ENCODE results near the gene CLCN6. TPM values are rescaled to one million over a fixed set of nuclear protein-coding genes. Genes with fewer than 3 reads are reported as not detected.

Gene CLCN6
- total RNA-seq, 1 donor from 2014 or later = 15.4 TPM

- intact Hi-C loops (cut with micrococcal nuclease) = no loop called here
- DNase-seq (no peak), ATAC-seq (peak; percentile 43)
Observed at GRCh38 chr1:11806307-11806936, 431 bp downstream of the CLCN6 start.

GRCh38 chr1:11807133-11807532, 1.1 kb downstream of the CLCN6 start:
- intact Hi-C loops (cut with micrococcal nuclease) = no loop called here

DNA sequence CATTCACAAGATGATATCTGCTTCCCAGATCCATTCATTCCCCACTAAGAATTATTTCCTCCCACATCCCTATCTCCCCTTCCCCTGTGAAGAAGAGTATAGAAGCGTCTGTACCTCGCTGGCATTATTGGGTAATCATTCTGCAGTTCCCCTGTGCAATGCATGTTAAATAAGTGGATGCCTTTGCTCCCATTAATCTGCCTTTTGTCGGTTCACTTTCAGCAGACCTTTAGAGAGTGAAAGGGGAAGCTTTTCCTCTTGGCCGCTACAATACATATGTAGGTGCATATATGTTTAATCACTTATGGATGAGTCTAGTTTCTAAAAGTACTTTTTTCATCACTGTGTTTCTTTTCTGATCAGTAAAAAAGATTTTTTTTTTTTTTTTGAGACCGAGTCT, 7.0 kb downstream of the CLCN6 start:
- intact Hi-C loops (cut with micrococcal nuclease) = no loop called here
- DNase-seq (no peak), ATAC-seq (no peak)

More at GRCh38 chr1:11807133-11807532, 1.1 kb downstream of the CLCN6 start:
- no peak for ATAC-seq
- DNase-seq = no peak

- intact Hi-C loops (cut with micrococcal nuclease) = no loop called here
- ATAC-seq (no peak), DNase-seq (no peak)
Observed at GRCh38 chr1:11817192-11817591, 11.2 kb downstream of the CLCN6 start.

GRCh38 chr1:11822091-11822490, 16.1 kb downstream of the CLCN6 start:
- no peak for DNase-seq
- no peak for ATAC-seq
- intact Hi-C loops (cut with micrococcal nuclease) = no loop called here

GRCh38 chr1:11823366-11824137, 17.6 kb downstream of the CLCN6 start:
- intact Hi-C loops (cut with micrococcal nuclease) = no loop called here
- ATAC-seq = no peak
- DNase-seq = no peak

DNA sequence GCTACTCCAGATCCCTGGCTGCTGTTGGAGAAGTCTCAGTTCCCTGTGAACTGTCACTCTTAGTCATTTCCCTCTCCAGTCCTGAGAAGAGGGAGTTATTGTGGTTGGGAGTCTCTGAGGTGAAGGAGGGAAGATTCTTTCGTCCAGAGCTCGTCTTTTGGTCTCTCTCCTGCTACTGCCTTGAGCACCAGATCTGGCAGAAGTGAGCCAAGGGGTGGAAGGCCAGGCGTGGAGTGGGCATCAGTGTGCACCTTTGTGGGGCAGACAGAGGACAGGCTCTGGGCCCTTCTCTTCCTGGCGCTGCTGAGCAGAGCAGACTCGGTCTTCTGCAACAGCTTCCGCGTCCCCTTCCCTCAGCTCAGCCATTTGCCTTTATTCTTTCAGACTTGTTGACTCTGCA, 19.1 kb downstream of the CLCN6 start:
- intact Hi-C loops (cut with micrococcal nuclease) = no loop called here

GRCh38 chr1:11826946-11827345, 21.0 kb downstream of the CLCN6 start:
- intact Hi-C loops (cut with micrococcal nuclease) = no loop called here
- ATAC-seq (no peak), DNase-seq (no peak)

More for the DNA sequence above, 19.1 kb downstream of the CLCN6 start:
- ATAC-seq = no peak
- DNase-seq = no peak

DNA sequence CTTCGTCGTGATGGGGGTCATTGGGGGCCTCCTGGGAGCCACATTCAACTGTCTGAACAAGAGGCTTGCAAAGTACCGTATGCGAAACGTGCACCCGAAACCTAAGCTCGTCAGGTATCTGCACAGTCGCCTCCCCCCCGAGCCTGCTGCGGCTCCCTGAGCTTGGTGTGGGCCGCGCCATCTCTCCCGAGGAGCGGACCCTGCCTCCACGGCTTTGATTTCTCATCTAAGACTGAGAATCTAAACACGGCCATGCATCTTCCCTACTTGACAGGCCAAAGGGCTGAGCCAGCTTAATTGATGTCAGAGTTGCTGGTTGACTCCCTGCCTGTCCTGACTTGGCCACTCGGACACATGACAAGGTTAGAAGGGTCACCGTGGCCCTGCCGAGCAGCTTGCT, 22.5 kb downstream of the CLCN6 start:
- intact Hi-C loops (cut with micrococcal nuclease) = no loop called here
- no peak for DNase-seq
- no peak for ATAC-seq

DNA sequence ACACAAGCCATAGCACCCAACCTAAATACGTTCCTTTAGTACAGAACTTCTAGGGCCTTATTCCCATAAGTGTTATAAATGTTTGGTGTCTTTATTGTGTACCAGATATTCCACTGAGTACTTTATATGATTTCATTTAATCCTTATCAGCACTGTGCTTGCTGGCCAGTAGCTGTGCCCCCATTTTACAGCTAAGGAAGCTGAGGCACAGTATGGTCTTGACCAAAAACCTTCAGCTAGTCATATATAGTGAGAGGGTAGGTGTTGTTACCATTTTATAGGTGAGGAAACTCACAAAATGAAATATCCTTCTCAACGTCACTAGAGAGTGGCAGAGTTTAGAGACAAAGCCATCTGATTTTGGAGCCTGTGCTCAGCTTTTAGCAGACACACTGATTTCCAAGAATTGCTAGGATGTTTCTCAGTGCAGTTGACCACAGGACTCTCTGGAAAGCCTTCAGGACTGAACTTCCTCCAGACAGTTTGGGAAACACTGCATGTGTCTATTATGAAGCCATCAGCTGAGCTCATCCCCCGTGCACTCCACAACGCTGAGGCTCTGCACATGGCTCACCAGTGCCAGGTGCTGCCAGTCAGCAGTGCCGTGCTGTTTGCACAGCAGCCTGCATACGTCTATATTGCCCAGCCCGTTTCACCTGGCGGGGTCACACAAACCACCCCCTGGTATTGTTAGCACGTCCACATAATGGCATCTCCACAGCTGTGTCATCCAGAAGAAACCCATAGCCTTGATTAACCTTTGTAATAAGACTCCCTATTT, 26.1 kb downstream of the CLCN6 start:
- intact Hi-C loops (cut with micrococcal nuclease) = no loop called here
- DNase-seq = no peak
- ATAC-seq = no peak

- ATAC-seq (no peak), DNase-seq (no peak)
- intact Hi-C loops (cut with micrococcal nuclease) = no loop called here
Observed at GRCh38 chr1:11833497-11833896, 27.5 kb downstream of the CLCN6 start.

DNA sequence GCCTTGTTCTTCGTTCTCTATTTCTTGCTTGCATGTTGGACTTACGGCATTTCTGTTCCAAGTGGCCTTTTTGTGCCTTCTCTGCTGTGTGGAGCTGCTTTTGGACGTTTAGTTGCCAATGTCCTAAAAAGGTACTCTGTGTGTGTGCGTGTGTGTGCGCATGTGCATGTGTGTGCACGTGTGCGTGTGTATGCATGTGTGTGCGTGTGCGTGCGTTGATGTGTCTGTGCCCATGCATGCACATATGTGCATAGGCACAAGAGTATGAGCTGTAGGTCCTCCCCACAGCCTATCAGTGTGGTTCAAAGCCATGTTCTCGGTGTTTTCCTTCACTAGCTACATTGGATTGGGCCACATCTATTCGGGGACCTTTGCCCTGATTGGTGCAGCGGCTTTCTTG, 27.9 kb downstream of the CLCN6 start:
- DNase-seq = no peak
- no peak for ATAC-seq
- intact Hi-C loops (cut with micrococcal nuclease) = no loop called here

DNA sequence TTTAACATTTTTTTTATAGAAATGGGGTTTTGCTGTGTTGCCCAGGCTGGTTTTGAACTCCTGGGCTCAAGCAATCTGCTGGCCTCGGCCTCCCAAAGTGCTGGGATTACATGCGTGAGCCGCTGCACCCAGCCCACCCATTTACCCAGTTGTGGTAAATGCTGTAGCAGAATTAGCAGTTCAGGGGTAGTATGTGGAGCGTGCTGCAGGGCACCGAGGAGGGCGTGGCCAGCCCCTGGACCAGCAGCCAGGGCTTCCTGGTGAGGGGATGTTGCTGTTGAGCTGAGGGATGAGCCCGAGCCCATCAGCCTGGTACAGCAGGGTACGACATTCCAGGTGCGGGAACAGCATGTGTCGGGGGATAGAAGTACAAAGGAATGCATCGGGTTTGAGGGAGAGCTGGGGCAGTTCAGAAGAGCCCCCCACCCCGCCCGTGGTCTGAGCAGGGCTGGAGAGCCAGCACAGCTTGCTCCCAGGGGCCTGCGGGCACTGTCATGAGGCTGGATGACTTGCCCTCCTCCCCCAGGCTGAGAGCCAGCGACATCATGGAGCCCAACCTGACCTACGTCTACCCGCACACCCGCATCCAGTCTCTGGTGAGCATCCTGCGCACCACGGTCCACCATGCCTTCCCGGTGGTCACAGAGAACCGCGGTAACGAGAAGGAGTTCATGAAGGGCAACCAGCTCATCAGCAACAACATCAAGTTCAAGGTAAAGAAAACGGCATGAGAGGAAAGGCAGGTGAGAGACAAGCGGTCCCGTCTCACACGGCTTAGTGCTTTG, 29.6 kb downstream of the CLCN6 start:
- intact Hi-C loops (cut with micrococcal nuclease) = no loop called here
- DNase-seq (no peak), ATAC-seq (no peak)

DNA sequence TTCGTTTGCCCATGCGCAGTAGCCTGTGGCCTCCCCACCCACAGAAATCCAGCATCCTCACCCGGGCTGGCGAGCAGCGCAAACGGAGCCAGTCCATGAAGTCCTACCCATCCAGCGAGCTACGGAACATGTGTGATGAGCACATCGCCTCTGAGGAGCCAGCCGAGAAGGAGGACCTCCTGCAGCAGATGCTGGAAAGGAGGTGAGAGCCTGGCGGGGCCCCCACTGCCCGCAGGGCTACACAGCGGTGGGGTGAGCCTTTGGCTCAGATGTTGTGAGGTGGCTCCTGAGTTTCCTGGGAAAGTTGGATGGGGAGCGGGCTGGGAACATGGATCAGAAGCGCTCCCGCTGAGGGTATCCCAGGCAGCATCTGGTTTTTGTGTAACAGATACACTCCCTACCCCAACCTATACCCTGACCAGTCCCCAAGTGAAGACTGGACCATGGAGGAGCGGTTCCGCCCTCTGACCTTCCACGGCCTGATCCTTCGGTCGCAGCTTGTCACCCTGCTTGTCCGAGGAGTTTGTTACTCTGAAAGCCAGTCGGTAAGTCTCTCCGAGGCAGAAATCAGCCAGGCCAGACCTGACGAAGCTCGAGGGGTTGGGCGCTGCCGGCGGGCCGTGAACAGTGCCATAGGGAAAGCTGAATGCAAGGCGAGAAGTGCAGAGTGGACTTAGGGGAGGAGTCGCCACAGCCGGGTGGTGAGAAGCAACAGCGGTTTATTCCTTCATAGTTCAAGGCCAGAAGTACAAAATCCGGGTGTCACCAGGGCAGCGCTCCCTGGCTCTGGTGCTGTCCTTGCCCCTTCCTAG, 31.2 kb downstream of the CLCN6 start:
- no peak for DNase-seq
- no peak for ATAC-seq
- intact Hi-C loops (cut with micrococcal nuclease) = no loop called here

DNA sequence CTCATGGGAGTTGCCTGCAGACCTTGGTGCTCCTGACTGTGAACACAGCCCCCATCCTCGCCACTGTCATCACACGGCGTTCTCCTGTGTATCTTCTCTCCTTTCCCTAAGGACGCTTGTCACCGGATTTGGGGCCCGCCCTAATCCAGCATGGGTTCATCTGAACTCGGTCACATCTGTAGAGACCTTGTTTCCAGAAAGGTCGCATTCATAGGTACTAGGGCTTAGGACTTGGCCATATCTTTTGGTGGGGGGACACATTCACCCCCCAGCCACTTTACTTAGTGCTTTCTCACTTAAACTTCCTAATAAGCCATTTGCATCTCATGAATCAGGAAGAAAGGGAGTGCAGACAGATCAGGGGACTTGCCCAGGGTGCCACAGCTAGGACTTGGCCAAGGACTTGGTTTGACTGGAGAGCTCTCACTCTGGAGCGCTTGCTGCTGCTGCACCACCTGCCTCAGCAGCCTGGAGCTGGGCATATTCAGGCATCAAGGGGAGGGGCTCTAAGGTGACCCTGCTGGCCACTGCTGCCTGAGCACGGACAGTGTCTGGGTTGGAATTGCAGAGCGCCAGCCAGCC, 31.9 kb downstream of the CLCN6 start:
- intact Hi-C loops (cut with micrococcal nuclease) = loop anchor here (2.0 kb wide), 1 partner anchor 53 kb away; no protein-coding TSS in a partner anchor
- DNase-seq = no peak
- no peak for ATAC-seq

GRCh38 chr1:11838349-11839272, 32.6 kb downstream of the CLCN6 start:
- peak; percentile 78 for ATAC-seq
- DNase-seq = peak; percentile 84
- intact Hi-C loops (cut with micrococcal nuclease) = loop anchor here (2.0 kb wide), 1 partner anchor 52 kb away; no protein-coding TSS in a partner anchor
